SU-DHL-6 (cell line): ENCODE measurements around the gene GRM8.

Experiments used
- H2AFZ ChIP-seq: fragments of 200-600 bp; sonication (generic); 2 replicates; pipeline ENCODE4 v1.6.1; 2014; ENCODE audit warnings: low read depth, mild to moderate bottlenecking, moderate library complexity, mixed read lengths, antibody characterized with exemption, low read length; ENCODE audit not compliant: severe bottlenecking
- H3F3A ChIP-seq: fragments of 200-600 bp; shearing (Covaris generic); 2 replicates; pipeline ENCODE4 v1.6.0; 2016; ENCODE audit warnings: antibody characterized with exemption, mild to moderate bottlenecking; ENCODE audit not compliant: insufficient read depth
- H3K27ac ChIP-seq: fragments of 200-600 bp; sonication (generic); 2 replicates; pipeline ENCODE4 v1.5.1; 2016; ENCODE audit warnings: low read depth, mild to moderate bottlenecking, low read length, moderate library complexity, mixed read lengths
- H3K27me3 ChIP-seq: fragments of 200-600 bp; sonication (generic), shearing (Covaris generic); 2 replicates; pipeline ENCODE4 v1.6.0; 2014; ENCODE audit warnings: mild to moderate bottlenecking, low read length
- H3K36me3 ChIP-seq: fragments of 200-600 bp; sonication (generic); 2 replicates; pipeline ENCODE4 v1.6.1; 2014; ENCODE audit warnings: mild to moderate bottlenecking, low read length, mixed read lengths
- H3K4me2 ChIP-seq: fragments of 300-600, 200-600 bp; shearing (Covaris generic), sonication (generic); 2 replicates; pipeline ENCODE4 v1.6.0; 2014; ENCODE audit warnings: low read length, low read depth, mild to moderate bottlenecking; ENCODE audit not compliant: poor library complexity, severe bottlenecking
- H3K4me3 ChIP-seq: fragments of 200-600 bp; sonication (generic); 2 replicates; pipeline ENCODE4 v1.5.1; 2014; ENCODE audit warnings: antibody characterized with exemption, low read length, mild to moderate bottlenecking, mixed read lengths; ENCODE audit not compliant: insufficient read depth, poor library complexity, severe bottlenecking
- H3K79me2 ChIP-seq: fragments of 200-600 bp; sonication (generic); 2 replicates; pipeline ENCODE4 v1.6.1; 2014; ENCODE audit warnings: mild to moderate bottlenecking, low read length, moderate library complexity; ENCODE audit not compliant: insufficient read depth
- H3K9ac ChIP-seq: fragments of 200-600 bp; sonication (generic); 2 replicates; pipeline ENCODE4 v1.7.0; 2014; ENCODE audit warnings: mild to moderate bottlenecking, low read length
- H3K9me2 ChIP-seq: fragments of 200-600 bp; sonication (generic); replicated peaks from 2 replicates; pipeline ENCODE4 v1.6.1; 2014; ENCODE audit warnings: low read length; ENCODE audit not compliant: insufficient read depth
- H3K9me3 ChIP-seq: fragments of 200-600 bp; sonication (generic); 2 replicates; pipeline ENCODE4 v1.6.1; 2014; ENCODE audit warnings: low read length, mixed read lengths; ENCODE audit not compliant: insufficient read depth
- H4K20me1 ChIP-seq: fragments of 200-600 bp; sonication (generic); 2 replicates; pipeline ENCODE4 v1.6.1; 2014; ENCODE audit warnings: low read depth, mild to moderate bottlenecking, antibody characterized with exemption, low read length, moderate library complexity, mixed read lengths
- CTCF ChIP-seq: fragments of 200-600 bp; sonication (generic); IDR thresholded peaks from one replicate; pipeline ENCODE4 v1.5.1; 2017; ENCODE audit warnings: antibody characterized with exemption, mild to moderate bottlenecking, low read length, moderate library complexity; ENCODE audit not compliant: insufficient read depth, poor library complexity, severe bottlenecking
- EZH2phosphoT487 ChIP-seq: fragments of 200-600 bp; sonication (generic), shearing (Covaris generic); conservative IDR thresholded peaks from 2 replicates; pipeline ENCODE4 v1.6.1; 2018; ENCODE audit warnings: mild to moderate bottlenecking, antibody characterized with exemption, low read length, moderate library complexity, mixed read lengths

Gene GRM8

GRCh38 chr7:126760914-126761577 lies 491.7 kb downstream of the GRM8 start:
- no peaks in the 10 kb centered on the region for H3K27me3 ChIP-seq
- no peaks in the 10 kb centered on the region for H3K9me2 ChIP-seq
- H3K36me3 ChIP-seq = no peaks in the 10 kb centered on the region
- H3K4me2 ChIP-seq = no peak overlapping the region
- H3F3A ChIP-seq = no peaks in the 10 kb centered on the region
- no peaks in the 10 kb centered on the region for H4K20me1 ChIP-seq
- peak overlapping the region; percentile 30 for H2AFZ ChIP-seq
- no peak overlapping the region for H3K27ac ChIP-seq
- H3K9ac ChIP-seq = no peak overlapping the region
- H3K4me3 ChIP-seq = no peak overlapping the region
- TF ChIP-seq CTCF (no peak), EZH2phosphoT487 (no peak)
- H3K9me3 ChIP-seq = no peaks in the 10 kb centered on the region
- H3K79me2 ChIP-seq = no peaks in the 10 kb centered on the region

GRCh38 chr7:126755381-126755780 lies 497.4 kb downstream of the GRM8 start:
- TF ChIP-seq CTCF (no peak), EZH2phosphoT487 (no peak)
- no peaks in the 10 kb centered on the region for H3K9me3 ChIP-seq
- H3K9me2 ChIP-seq = no peaks in the 10 kb centered on the region
- no peak overlapping the region for H3K27ac ChIP-seq
- H2AFZ ChIP-seq = no peak overlapping the region
- H3K36me3 ChIP-seq = no peaks in the 10 kb centered on the region
- no peaks in the 10 kb centered on the region for H3K79me2 ChIP-seq
- H3K4me3 ChIP-seq = no peak overlapping the region
- H4K20me1 ChIP-seq = no peaks in the 10 kb centered on the region
- H3F3A ChIP-seq = no peaks in the 10 kb centered on the region
- no peak overlapping the region for H3K9ac ChIP-seq
- H3K27me3 ChIP-seq = no peaks in the 10 kb centered on the region
- no peak overlapping the region for H3K4me2 ChIP-seq

DNA sequence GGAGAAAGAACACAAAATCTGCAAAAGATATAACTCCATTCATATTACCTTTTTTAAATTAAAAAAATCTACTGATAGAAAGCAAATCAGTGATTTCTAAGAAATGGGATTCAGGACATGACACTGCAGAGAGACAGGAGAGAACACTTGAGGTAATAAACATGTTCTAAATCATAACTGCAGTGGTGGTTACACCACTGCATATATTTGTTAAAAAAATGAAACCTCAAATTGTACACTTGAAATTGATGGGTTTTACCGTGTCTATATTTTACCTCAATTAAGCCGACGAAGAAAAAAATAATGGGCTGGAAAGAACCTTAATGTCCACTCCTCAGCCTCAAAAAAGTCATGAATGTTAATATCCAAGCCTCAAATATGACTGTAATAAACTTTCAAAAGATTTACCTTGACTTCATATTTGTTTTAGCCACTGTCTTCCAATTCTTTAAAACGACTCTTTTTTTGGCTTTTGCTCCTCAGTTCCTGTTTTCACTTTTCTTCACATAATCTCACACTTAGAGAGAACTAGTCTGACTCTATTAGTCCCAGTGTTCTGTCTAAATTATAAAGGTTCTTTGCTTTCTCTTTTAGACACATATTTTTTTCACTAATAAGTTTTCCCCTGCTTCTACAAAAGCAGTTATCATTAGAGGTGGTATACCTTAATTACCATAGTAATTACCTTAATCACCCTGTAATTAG lies 502.4 kb downstream of the GRM8 start:
- H3K27me3 ChIP-seq = no peaks in the 10 kb centered on the region
- no peaks in the 10 kb centered on the region for H3F3A ChIP-seq
- TF ChIP-seq EZH2phosphoT487 (no peak), CTCF (no peak)
- H3K9ac ChIP-seq = no peak overlapping the region
- no peak overlapping the region for H3K27ac ChIP-seq
- no peaks in the 10 kb centered on the region for H3K9me2 ChIP-seq
- H3K36me3 ChIP-seq = no peaks in the 10 kb centered on the region; the same call in 1 of the 2 replicates
- H3K9me3 ChIP-seq = no peaks in the 10 kb centered on the region
- H2AFZ ChIP-seq = no peak overlapping the region
- H3K79me2 ChIP-seq = no peaks in the 10 kb centered on the region
- H3K4me3 ChIP-seq = no peak overlapping the region
- no peaks in the 10 kb centered on the region for H4K20me1 ChIP-seq
- no peak overlapping the region for H3K4me2 ChIP-seq
